Nephron progenitor cell (in vitro differentiated cells): ENCODE data around the gene PDE4D.

Experiments
- DNase-seq: peaks from one replicate; pipeline ENCODE4 v3.0.0; 2021
- H3K27ac Mint-ChIP-seq: 2 replicates; pipeline ENCODE4 v1.8.0; 2021; ENCODE audit warnings: mild to moderate bottlenecking, moderate library complexity, mixed read lengths
- H3K27me3 Mint-ChIP-seq: 2 replicates; pipeline ENCODE4 v1.8.0; 2021; ENCODE audit warnings: mild to moderate bottlenecking, low read depth, mixed read lengths; ENCODE audit not compliant: poor library complexity
- H3K36me3 Mint-ChIP-seq: 2 replicates; pipeline ENCODE4 v1.8.0; 2021; ENCODE audit warnings: low read depth, mixed read lengths
- H3K4me1 Mint-ChIP-seq: 2 replicates; pipeline ENCODE4 v1.8.0; 2021; ENCODE audit warnings: mixed read lengths
- H3K4me3 Mint-ChIP-seq: 2 replicates; pipeline ENCODE4 v1.8.0; 2021; ENCODE audit warnings: mild to moderate bottlenecking, moderate library complexity, mixed read lengths
- H3K9me3 Mint-ChIP-seq: 2 replicates; pipeline ENCODE4 v1.8.0; 2021; ENCODE audit warnings: mild to moderate bottlenecking, moderate library complexity, mixed read lengths
- TF ChIP-seq, protein P1 (sequence below): fragments of 200-600 bp; sonication (generic); IDR thresholded peaks from 2 replicates; pipeline ENCODE4 v1.5.0; 2021; ENCODE audit warnings: antibody characterized with exemption

PDE4D gene

DNA sequence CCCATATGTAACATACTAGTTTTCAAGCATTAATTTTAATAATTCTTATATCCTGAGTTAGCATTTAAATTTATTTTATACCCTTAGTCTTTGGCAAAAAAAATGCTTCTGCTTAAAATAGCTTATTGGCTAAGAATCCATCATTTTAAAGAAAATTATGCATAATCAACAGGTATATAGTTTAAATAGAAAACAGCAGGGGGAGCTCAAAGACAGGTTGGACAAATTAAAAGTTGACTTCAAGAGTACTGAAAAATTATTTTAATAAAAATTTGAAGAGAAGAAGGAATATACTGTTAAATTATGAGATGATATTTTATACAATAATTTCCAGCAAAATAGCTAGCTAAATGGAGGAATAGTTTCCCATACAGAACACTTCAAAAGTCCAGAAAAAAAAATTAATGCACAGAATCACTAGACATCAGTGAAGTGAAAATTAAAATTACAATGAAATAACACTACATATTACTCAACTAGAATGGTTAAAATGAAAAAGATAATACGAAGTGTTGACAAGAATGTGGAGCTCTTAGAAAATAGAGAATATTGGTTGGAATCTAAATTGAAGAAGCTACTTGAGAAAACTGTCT lies 387.1 kb downstream of the PDE4D start:
- Mint-ChIP-seq H3K9me3 (no peaks in the 10 kb centered on the region), H3K4me1 (peaks cover 5% of the 10 kb centered on the region), H3K4me3 (no peak overlapping the region), H3K27ac (no peak overlapping the region), H3K27me3 (no peaks in the 10 kb centered on the region), H3K36me3 (no peaks in the 10 kb centered on the region)
- TF ChIP-seq, protein P1, sequence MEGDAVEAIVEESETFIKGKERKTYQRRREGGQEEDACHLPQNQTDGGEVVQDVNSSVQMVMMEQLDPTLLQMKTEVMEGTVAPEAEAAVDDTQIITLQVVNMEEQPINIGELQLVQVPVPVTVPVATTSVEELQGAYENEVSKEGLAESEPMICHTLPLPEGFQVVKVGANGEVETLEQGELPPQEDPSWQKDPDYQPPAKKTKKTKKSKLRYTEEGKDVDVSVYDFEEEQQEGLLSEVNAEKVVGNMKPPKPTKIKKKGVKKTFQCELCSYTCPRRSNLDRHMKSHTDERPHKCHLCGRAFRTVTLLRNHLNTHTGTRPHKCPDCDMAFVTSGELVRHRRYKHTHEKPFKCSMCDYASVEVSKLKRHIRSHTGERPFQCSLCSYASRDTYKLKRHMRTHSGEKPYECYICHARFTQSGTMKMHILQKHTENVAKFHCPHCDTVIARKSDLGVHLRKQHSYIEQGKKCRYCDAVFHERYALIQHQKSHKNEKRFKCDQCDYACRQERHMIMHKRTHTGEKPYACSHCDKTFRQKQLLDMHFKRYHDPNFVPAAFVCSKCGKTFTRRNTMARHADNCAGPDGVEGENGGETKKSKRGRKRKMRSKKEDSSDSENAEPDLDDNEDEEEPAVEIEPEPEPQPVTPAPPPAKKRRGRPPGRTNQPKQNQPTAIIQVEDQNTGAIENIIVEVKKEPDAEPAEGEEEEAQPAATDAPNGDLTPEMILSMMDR = peak; percentile 48
- no peak for DNase-seq

DNA sequence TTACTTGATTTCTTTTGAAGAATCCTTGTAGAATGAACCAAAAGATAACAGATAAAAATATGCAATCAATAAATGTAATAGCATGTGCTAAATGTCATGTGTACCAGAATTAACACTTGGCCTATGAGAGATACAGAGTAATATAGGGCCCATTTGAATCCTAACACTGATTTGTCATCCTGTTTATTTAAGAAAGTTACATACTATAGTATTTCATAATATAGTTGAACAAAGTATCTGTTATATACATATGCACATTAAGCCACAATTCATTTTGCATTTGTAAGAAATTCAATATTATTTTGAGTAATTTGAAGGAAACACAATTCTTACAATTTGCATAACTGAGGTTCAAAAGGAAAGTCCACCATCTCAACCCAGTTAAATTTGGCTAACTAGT lies 389.5 kb downstream of the PDE4D start:
- Mint-ChIP-seq H3K9me3 (no peaks in the 10 kb centered on the region), H3K36me3 (no peaks in the 10 kb centered on the region), H3K27me3 (no peaks in the 10 kb centered on the region), H3K4me1 (peaks cover 5% of the 10 kb centered on the region), H3K4me3 (no peak overlapping the region), H3K27ac (no peak overlapping the region)
- no peak for DNase-seq
- TF ChIP-seq, protein P1 = no peak

DNA sequence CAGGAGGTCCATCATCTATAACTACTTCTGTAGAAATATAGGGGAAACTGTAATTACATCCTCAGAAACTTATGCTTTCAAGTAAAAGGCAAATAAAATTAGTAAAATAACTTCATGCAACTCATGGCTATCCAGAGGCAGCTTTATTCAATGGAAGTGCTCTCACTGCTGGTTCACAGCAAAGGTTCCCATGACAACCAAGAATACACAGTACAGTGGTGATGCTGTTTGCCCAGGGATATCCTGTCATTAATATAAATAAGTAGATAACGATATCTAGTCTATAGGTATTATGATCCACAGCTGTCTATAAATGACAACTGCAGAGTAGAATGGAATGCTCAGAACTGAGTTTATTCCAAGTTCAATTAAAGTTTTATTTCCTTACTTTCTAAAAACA lies 390.3 kb downstream of the PDE4D start:
- no peak overlapping the region for H3K27ac Mint-ChIP-seq

DNA sequence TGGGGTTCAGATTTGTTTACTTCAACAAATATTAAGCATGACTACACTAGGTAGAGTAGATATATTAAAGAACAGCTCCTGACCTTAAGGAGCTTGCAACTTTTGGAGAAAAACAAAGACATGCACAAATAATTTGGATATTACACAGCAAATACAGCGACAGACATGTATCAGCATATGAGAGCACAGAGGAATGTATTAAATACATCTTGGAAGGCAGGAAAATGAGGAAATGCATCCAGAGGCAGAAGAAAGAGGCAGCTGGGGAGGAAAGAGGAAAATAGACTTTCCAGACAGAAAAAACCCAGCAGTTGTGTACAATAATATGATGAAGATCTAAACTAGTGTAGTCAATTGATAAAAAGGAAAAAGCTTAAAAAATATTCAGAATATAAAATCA lies 392.2 kb downstream of the PDE4D start:
- Mint-ChIP-seq H3K36me3 (no peaks in the 10 kb centered on the region), H3K27ac (no peak overlapping the region), H3K9me3 (no peaks in the 10 kb centered on the region), H3K4me1 (peaks cover 5% of the 10 kb centered on the region), H3K27me3 (no peaks in the 10 kb centered on the region), H3K4me3 (no peak overlapping the region)
- no peak for DNase-seq
- TF ChIP-seq, protein P1 = no peak

More for the DNA sequence above, 390.3 kb downstream of the PDE4D start:
- Mint-ChIP-seq H3K4me3 (no peak overlapping the region), H3K4me1 (peaks cover 5% of the 10 kb centered on the region), H3K9me3 (no peaks in the 10 kb centered on the region), H3K27me3 (no peaks in the 10 kb centered on the region), H3K36me3 (no peaks in the 10 kb centered on the region)
- TF ChIP-seq, protein P1 = no peak
- DNase-seq = no peak

DNA sequence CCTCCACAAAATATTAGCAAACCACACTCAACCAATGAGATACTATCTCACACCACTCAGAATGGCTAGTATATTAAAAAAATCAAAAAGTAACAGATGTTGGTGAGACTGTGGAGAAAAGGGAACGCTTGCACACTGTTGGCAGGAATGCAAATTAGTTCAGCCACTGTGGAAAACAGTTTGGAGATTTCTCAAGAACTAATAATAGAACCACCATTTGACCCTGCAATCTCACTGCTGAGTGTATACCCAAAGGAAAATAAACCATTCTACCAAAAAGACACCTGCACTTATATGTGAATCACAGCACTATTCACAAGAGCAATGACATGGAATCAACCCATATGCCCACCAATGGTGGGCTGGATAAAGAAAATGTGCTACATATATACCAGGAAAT lies 393.5 kb downstream of the PDE4D start:
- H3K4me3 Mint-ChIP-seq = no peak overlapping the region
- DNase-seq = no peak
- no peaks in the 10 kb centered on the region for H3K27me3 Mint-ChIP-seq
- peaks cover 5% of the 10 kb centered on the region for H3K4me1 Mint-ChIP-seq
- no peaks in the 10 kb centered on the region for H3K9me3 Mint-ChIP-seq
- TF ChIP-seq, protein P1 = no peak
- H3K27ac Mint-ChIP-seq = no peak overlapping the region
- H3K36me3 Mint-ChIP-seq = no peaks in the 10 kb centered on the region

DNA sequence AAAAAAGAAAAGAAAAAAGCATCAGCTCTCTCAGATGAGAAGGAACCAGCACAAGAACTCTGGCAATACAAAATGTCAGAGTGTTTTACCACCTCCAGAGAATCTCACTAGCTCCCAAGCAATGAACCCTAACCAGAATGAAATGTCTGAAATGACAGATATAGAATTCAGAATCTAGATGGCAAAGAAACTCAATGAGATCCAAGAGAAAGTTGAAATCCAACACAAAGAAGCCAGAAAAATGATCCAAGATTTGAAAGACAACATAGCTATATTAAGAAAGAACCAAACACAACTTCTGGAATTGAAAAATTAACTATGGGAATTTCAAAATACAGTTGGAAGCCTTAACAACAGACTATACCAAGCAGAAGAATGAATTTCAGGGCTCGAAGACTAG lies 396.3 kb downstream of the PDE4D start:
- Mint-ChIP-seq H3K27ac (no peak overlapping the region), H3K9me3 (no peaks in the 10 kb centered on the region), H3K27me3 (no peaks in the 10 kb centered on the region), H3K4me3 (no peak overlapping the region), H3K4me1 (no peaks in the 10 kb centered on the region), H3K36me3 (no peaks in the 10 kb centered on the region)
- TF ChIP-seq, protein P1 = no peak
- DNase-seq = no peak
